ENCODE results near the gene CENPP.

The CENPP gene

DNA sequence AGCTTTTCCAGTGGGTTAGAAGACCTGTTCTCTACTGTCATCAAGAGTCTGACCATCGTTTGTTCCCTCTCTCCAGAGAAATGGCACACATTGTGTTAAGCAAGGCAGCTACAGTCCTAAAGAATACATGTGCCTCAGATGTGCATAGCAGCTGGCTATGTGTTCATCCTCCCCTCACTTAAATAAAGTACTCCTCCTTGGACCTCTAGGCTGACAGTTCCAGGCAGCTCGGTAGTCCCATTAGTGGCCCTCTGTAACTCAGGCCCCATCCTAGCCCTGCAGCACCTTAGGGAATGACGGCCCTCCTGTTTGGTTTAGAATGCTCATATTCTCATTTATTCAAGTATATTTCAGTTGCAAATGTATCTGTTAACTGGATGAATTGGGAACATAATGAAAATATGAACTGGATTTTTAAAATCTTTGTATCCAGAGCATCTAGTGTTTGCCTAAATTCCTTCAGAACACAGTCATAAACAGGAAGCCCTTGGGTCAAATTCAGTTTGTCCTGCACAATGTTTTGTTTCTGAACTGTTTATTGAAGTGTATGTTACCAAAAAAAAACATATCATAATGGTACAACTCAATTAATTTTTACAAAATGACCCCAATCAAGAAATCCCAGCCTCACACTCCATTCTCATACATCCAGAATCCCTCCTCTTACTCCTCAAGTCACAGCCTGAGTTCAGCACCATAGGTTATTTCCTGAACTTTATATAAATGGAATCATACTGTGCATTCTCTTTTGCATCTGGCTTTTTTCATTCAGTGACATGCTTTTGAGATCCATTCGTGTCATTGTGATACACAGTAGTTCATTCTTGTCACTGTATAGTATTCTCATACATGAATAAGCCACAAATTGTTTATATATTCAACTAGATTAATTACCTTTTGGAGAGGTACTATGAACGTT, 158.1 kb downstream of the CENPP start:
- no peak for DNase-seq

DNA sequence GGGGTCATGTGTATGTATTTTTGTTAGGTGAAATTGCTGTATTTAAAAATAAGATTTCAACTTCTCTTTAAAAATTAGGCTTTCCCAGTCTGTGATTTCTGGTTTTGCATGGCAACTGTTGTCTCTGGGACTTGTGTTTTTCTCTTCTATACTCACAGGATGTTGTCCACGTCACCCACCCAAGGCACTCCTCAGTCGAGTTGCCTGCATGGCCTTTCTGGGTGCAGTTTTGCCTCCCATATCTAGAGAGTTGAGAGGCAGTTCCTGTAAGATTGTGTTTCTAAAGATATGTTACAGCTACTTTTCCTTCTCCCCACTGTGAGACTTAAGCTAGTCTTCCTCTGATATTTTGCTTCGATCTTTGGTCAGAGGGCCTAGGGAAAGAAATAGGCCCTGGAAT, 158.8 kb downstream of the CENPP start:
- DNase-seq = no peak

DNA sequence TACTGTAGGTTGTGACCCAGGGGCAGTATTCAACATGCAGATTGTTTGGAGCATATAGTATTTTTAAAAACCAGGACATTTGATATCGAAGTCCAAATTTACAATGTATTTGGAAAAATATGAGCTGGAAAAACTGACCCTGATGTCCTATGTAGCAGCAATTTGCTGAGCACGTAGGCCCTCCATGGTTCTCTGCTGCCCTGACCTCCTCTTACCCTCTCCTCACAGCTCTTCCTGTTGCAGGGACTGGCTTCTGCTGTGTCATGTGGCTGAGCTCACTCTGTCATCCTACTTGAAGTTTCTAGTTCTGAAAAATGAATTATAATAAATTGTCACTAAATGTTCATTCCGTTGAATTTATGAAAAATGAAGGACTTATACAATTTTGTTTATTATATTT, 160.6 kb downstream of the CENPP start:
- DNase-seq = no peak

DNA sequence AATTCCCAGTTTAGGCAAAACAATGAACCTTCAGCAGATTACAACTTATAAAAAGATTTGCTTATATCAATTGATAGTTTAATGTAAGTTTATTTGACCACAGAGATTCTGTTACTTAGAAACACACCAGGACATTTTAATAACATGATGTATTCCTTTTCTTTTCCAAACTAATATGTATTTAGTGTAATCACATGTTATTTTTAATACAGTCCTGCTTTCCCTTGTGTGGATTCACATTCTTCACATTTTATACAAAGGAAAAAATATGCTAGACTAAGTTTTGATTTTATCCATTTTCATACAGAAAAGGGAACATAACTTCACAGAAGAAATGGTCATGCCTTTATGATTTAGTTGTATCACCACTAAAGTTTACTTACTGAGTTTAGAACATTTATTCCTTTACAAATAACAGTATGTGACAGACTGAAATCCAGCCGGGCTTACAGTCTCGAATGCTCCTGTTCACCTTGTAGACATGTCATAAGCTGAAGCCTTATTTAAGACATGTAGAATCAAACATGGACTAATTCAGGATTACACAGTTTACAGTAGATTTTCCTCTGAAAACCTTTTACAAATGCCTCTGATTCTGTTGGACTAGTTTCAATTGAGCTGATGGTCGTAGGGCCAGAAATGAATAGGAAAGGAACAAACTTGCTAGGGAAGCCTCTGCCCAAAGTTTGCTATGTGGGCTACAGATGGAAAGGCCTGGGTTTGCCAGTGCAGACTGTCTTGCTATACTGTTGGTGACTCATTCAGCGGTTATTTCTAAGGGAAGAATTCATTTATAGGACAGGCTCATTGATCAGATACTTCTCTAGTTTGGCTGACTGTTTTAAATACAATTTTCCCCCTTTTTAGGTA, 163.2 kb downstream of the CENPP start:
- no peak for DNase-seq

DNA sequence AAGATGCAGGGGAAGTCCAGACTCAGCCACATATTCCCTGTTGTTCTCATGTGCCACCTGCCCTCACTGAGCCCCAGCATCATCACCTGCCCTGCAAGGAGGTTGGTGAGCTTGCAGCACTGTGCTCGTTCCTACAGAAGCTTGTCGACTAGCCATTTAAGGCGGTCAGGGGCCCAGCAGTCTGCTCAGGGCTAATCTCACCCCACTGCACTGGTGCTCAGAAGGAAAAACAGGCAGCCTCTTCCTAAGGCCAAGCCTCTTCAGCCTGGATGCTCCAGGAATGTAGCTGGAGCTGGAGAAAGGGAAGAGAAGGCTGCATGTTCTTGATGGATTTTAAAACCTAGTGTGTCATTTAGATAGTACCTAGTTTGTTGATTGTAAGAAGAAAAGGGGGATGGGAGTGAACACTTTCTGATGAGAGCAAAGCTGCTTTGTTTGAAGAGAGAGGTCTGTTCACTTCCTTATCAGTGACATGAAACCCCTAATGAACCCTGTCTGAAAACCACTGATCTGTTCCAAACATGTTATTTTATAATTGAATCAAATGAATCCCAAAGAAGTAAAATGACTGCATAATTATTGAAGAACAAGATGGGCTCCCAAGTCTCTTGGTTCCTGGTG, 167.1 kb downstream of the CENPP start:
- no peak for DNase-seq

DNA sequence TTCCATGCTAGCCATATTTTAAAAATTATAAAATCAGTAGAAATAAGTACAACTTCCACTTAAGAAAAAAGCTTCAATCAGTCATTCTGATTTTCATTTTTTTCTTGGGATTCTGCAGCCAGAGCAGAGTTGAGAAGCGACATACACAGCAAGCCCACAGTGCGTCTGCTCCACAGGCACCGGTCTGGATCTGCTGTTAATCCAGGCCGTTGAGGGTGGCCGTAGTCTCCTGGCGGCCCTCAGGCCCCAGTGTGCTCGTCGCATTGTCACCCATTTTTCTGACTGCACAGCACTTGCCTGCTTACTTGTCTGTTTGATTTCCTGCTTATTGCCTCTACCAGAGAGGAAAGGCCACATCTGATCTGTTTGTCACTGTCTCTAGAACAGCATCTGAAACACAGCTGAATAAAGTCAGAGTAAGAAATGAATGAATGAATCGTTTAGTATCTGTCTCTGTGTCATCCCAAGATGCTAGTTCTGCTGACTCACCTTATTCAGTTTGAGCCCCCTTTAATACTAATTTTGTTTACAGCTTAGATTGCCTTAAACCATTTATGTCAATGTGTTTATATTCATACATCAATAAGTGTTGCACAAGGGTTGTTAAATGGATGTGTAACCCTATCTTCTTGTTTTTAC, 168.1 kb downstream of the CENPP start:
- DNase-seq = no peak

DNA sequence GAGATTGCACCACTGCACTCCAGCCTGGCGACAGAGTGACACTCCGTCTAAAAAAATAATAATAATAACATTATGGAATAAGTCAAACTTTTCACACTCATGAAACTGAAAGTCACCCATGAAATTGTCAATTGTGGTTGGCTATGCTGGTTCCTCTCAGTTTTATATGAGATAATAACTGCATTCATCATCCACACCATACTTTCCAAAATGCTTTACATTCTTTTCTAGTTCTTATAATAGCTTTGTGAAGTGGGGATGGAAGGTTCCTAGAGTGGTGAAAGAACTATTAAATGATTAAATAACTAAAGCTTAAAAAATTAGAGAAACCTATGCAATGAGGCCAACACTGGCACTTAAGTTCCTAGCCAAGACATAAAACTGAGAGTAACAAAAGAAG, 169.1 kb downstream of the CENPP start:
- no peak for DNase-seq

DNA sequence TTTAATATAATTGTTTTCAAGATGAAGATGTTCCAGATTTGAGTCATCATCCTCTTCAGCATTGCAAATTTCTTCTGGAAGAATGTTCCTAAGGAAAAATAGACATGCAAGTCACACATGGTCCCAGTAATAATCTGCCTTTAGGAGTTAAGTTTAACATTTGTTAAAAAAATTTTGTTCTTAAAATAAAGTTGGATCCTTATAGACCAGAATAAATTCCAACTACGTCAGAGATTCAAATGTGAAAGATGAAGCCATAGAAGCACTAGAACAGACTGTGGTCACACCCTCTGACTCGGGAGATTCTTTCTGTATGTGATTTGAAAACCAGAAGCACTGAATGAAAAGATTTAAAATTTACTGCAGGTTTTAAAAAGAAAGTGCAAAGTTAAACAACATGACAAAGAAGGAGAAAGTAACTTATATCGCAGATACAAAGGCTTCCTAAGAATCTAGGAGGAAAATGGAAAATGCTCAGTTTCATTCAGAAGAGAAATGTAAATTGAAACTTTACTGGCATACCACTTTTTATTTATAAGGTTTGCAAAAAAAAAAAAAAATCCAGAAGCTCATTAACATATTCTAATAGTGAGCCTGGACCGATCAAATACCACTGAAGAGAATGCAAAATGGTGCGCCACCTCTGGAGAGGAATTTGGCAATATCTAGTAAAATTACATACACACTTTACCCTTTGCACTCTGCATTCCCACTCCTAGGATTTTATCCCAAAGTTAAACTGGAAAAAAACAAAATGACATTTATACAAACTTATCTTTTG, 170.8 kb downstream of the CENPP start:
- no peak for DNase-seq

DNA sequence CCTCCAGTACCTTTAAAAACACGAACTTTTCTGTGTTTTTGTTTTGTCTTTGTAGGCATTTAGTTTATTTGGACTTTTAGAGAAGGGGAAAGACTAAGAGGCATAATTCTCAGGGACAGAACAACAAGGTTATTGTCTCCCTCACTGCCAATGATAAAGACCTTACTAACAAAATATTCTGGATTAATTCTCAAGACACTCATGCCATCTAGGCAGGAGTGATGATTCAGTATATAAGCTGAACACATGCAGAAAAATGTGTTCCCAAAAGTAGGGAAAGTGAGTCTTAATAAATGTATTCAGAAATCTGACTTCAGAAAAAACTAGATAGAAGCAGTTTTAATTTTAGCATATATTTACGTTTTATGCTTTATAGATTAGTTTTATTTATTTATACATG, 173.9 kb downstream of the CENPP start:
- no peak for DNase-seq

DNA sequence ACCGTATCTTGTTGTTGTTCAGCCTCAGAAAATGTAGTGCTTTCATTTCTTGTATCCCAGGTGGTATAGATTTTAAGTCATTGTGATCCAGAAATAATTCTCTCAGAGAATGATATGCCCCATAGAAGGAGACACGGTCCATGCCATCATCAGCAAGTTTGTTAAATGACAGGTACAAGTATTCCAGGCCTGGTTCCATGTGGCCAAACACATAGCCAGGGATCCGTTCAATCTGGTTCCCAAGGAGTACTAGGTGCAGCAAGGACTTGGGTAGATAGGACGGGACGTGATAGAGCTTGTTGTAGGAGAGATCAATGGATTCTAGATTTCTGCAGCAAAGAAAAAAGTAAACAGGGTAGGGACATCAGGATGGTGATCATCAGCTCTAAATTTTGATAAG, 175.0 kb downstream of the CENPP start:
- DNase-seq = no peak

DNA sequence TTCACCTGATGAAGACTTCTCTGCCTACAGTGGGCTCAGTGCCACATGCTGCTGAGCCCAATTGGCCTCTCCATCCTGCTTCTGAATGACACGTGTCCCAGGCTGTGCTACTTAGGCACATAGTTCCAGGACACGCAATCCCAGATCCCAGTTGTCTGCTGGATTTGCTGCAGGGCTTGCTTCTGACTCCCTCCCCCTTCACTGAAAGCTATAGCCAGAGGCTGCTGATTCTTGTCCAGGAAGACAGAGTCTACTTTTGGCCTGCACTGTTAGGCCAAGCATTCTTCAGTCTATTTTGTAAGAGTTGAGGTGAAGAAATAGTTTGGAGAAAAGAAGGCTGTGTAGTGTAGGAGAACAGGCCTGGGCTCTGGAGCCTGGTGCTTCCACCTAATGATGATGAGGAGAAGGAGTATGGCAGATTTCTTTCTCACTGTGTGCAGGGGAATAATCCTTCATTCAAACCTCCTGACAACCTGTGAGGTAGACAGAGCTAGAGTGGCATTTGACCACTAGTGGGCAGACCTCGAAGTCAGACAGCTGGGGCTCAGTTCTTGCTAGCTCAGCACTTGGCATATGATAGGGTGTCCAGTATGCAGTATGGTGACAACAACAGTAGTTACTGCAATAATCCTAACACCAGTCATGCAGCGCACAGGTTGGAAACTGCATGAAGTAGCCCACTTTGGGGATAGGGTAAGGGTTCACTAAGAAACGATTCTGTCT, 176.1 kb downstream of the CENPP start:
- DNase-seq = no peak

DNA sequence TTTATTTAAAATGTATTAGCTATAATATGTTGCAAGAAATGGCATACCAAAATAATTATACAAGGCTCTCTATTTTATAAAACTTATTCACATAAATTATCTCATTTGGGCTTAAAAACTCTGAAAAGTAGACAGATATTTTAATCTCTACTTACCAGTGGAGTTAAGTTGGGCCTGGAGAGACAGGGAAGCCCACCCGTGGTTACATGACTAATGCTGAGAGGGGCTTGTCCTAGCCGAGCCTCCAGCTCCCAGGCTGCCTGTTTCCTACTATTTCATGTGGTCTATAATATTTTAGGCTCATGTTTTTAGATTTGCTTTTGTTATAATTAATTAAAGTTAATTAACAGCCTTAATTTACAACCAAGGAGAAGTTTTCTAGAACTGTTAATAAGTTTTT, 177.4 kb downstream of the CENPP start:
- no peak for DNase-seq

DNA sequence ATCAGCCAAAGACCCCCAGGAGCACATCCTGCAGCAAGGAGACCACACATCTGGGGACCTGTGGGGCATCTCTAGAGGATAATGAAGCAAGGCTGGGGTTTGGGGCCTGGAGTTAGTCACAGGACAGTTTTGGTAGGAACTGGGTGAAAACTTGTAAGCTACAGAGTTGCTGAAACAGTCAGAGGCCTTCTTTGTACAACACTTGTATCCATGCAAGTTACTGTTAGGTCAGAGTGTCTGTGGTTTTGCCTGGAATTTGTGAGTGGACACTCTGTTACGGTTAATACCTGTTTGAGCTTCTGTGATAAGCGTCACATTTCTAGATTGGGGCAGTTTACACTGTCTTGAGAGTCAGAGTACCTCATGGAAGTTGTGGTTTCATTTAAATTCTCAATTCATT, 179.1 kb downstream of the CENPP start:
- no peak for DNase-seq

DNA sequence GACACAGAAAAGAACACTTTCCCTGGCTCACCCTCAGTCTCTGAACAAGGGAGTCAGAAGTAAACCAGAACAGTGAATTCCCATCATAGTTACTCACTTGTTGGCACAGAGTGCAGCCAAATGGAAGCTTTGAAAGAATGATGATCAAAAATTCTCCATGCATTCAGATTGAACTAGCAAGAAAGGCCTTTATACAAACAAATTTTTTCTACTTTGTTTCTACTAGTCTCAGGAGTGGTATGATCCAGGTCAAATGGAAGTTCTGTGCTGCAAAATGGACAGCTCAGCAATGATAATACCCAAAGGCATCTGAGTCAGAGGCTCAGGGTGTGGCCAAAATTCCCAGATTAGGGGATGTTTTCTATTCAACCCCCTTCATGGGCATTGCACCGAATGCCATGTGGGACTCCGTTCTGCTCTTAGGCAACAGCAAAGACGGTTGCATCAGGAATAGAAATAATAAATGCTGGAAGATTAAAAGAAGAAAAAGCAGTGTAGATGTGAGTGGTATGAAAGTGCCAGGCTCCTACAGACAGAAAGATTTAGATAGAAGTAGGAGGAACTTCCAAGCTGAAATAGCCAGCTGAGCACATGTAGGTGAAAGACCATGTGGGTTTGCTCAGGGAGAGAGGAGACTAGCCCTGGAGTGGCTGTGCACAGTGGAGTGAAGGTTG, 180.6 kb downstream of the CENPP start:
- DNase-seq = no peak

DNA sequence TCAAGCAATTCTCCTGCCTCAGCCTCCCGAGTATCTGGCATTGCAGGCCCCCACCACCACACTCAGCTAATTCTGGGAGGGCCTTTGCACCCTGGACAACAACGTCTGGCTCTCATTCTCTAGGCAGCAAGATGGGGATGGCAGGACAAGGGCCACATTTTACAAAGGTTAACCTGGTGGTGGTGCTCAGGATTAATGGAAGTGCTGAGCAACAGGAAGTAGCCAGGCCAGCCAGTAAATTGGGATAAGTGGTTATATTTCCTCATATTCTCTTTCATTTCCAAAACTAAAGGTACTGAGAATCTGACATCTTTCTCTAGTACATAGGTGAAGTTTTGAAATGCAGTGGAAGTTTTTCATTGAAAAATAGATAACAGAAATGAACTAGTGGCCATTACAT, 181.3 kb downstream of the CENPP start:
- DNase-seq = no peak

DNA sequence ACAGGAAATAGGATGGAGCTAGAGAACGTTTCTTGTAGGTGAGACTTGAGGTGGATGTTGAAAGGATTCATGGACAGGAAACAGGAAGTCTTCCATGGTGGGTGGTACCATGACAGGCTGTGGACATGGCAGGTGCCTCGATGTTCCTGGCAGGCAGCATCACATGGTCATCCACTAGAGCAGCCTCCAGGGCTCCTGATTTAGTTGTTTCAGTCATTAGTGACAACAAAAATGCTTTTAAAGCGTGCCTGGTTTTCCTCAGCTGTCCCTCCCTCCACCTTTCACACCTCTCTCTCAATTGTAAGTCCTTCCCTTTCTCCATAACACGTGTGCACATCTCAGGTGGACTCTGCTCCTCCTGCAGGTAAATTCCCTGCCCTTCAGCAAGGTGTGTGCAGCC, 181.7 kb downstream of the CENPP start:
- no peak for DNase-seq

DNA sequence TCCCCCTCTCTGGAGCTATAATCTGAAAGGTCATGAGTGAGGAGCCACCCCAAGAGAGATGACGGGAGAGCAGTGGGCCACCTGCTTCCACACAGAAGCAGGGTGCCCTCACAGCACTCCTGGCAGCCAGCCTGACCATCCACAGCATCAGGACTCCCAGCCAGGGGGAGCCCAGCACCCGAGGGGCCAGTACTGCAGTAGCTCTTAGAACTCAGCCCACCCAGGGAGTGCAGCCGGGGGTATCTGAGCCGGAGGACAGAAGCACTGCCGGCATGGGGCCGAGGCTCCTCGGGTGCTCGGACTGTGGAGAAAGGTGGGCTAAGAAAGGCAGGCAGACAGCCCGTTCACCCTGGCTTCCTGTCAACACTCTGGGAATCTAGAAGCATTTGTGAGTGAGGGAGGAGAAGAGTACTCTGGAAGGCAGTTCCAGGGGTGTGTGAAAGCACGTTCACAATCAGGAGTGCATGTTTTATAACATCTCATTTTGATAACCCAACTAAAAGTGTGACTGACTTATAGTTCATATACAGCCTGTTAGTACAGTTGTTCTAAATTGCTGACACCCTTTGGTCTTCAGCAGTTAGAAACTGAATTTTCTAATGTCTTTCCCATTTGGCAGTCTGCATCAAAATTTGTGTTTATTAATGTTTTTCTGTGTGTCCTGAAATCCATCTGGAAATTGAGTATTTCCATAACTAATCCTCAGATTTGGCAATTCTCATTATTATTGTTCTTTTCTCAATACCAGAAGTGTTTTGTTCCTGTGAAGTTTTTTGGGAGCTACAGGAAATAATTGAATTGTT, 182.5 kb downstream of the CENPP start:
- no peak for DNase-seq

DNA sequence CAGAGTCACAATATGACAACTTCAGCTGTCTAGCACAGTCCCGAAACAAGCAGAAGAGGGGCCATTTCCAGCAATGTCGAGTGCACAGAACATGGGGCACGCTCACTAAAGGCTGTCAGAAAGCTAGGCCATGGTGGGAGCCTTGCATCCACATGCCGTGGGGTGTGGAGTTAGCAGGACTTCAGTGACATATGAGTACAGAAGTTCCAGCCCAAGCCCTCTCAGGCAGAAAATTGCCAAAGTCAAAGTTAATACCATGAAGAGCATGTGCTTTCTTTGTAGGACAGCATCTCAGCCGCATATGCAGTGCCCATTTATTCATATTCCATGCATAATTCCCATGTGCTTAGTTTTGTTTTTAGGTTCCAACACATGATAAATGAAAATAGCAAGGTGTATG, 183.3 kb downstream of the CENPP start:
- no peak for DNase-seq

DNA sequence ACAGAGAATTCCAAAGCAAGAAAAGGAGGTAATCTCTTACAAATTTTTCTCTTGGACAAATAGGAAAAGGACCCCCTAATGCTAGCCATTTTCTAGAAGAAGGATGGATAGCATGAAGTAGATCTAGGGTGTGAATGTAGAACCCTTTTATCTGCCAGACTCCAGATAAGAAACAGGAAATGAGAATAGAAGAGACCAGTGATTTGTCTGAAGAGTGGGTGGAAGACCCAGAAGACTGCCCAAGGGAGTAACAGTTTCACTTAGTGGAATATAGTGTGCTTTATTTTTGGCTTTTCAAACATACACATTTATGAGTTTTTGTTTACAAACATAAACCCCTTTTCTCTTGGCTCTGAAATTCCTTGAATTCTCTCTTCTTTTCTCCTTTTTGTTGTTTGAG, 185.0 kb downstream of the CENPP start:
- DNase-seq = no peak

DNA sequence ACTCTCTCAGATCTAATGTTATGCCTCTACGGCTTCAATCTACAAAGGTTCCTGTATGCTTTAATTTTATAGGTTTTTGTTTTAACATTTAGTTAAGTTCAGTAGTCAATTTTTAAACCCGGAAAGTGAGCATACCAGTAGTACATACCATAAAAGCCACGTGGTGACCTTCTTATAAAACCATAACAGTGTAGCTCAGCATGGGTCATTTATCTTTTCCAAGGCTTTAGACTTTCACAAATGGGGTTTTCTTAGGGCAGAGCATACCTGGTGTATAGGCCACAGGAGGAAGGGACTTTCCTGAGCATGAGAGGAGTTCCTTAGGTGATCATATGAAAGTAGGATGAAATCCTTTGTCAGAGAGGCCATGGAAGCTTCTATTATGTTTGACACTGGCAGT, 186.9 kb downstream of the CENPP start:
- DNase-seq = no peak
